Measurements from ENCODE around the gene KCTD19.

The KCTD19 gene

DNA sequence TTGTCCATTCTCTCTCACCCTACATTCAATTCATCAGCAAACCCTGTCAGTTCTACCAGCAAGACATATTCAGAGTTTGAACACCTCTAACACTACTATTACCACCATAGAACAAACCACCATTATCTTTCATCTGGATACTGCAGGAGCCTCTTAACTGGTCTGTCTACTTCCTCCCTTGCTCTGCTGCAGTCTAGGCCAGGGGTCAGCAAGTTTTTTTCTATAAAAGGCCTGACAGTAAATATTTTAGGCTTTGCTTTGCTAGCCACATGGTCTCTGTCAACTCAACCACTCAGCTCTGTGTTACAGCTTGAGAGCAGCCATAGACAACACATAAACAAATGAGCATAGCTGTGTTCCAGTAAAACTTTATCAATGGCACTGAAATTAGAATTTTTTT is 13.8 kb downstream of the KCTD19 start:
- no peak for DNase-seq

DNA sequence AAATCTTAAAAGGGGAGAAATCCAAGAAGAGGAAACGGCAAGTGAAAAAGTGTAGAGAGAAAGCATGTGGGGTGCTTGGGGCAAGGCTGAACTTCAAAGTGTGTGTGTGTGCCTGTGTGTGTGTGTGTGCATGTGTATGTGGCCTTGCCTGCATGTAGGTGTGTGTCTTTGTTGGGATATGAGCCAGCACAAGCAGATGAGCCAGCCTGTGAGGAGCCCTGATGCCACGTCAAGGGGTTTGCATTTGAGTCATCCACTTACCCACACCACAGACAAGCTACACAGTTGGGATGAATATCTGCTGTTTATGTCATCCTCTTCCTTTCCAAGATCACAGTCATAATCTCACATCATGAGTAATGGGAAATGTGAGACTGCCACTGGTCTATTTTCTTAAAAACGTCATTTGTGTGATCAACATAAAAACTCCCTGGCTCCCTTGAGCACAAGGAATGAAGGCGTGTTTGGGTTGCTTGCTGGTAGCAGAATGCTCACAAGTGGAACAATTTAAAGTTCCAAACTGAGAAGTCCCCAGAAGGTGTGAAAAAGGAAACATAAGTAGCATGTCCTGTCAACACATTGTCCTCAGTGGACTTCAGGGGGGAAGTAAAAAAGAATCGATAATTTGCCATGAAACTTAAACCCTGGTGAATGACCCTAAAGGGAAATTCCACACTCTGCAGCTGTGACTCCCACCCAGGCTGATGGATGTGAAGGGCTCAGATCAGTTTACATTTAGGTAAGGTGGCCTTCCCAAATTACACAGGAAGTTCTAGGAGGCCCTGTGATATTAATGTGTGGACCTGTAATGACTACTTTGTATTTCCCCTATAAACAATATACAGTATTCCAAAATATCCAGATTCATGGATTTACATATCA is 14.7 kb downstream of the KCTD19 start:
- peak; percentile 22 for DNase-seq

DNA sequence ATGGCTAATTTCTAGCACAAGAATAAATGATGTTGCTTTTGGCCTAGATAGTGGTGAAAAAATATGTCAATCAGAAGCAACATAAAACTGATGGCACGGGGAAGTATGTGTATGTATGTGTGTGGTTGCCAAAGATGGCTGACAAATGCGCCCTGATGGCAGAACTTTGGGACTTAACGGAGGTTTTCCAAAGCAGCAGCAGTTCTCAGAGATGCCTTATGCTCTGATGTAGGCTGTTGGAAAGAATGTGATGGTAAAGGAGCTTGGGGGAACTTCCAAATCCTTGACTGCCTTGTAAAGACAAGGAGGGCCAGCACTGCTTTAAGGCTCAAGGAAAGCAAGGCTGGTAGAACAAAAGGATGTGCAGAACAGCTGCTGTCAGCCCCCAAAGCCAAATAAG is 16.0 kb downstream of the KCTD19 start:
- DNase-seq = no peak

DNA sequence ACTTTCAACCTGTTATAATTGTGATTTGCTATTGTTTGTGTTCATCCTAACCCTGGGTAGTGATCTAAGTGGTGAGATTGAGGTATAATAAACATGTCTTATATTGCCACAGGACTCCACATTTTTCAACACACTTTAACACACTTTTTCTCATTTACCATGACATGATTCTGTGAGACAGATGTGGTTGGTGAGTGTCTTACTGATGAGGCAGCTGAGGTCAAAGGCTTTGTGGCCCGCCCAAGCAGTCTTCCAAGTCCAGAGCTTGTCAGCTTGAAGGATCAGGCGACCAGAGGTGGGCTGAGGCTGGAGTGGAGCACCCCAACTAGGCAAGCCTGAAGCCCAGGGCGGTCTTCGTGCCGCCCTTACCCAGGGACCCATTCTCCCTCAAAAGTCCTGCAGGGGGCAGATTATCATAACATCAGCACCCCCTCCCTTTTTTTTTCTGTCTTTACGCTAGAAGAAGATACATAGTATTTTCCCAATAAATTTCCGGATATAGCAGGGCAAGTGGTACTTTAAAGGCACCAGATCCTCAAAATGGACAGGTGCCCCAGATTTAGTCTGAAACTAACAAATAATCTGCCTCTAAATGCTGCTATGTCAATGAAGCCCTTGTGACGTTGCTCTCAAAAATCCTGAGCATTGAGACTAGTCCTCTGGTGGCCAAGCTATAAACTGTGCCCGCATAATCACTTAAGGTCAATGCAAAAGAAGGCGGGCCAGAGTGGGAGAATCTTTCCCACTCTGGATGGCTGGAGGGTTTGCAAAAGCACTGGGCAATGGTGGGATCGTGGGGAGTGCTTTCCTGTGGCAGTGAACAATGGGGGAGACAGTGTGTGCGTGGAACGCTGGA is 21.1 kb downstream of the KCTD19 start:
- no peak for DNase-seq

DNA sequence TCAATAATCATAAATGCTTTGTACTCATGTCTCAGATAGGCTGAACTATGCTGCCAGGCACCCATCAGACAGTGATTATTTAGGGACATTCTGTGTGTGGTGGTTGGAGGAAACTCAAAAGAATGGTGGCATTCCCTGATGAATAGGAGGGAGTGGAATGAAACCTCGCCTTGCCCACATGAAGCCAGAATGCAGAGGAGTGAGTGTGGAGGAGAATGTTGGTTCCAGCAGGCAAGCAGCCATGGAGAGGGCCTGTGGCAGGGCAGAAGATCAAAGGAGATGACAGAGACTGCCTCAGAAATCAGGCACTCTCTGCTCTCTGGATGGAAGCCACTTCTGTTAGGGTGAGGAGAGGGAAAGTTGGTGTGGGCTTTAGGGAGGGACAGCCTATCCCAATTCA is 22.5 kb downstream of the KCTD19 start:
- no peak for DNase-seq

DNA sequence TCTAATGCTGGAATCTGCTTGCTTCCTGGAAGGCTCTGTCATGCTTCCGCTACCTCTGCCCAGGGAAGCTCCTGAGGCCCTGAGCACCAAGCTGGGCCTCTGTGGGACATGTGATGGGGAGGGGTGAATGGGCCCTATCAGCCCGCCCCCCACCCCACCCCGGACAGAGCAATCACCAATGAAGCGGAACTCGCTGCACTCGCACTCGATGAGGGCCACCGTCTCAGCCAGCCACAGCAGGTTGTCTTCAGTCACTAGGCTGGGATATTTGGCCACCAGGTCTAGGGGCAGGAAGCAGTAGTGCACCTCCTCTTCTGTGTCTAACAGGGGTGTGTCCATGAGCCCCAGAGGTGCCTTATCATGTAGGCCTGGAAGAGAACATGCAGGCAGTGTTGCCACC is 23.6 kb downstream of the KCTD19 start:
- no peak for DNase-seq

DNA sequence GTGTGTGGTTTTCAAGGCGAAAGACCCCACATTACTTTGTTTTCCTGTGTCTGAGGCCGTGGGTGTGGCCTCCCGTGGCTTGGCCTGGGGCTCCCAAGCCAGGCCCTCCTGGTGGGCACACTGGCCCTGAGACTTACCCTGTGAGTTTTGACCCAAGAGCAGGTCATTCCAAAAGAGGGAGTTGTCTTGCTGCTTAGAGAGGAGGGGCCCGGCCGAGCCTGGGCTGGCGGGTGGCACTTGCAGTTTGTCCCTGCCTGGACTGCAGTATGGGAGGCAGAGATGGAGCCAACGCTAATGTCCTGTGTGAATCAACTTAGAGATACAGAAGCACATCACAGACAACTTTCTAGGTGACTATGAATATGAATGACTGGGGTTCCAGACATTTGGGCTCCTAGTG is 24.5 kb downstream of the KCTD19 start:
- DNase-seq = no peak

DNA sequence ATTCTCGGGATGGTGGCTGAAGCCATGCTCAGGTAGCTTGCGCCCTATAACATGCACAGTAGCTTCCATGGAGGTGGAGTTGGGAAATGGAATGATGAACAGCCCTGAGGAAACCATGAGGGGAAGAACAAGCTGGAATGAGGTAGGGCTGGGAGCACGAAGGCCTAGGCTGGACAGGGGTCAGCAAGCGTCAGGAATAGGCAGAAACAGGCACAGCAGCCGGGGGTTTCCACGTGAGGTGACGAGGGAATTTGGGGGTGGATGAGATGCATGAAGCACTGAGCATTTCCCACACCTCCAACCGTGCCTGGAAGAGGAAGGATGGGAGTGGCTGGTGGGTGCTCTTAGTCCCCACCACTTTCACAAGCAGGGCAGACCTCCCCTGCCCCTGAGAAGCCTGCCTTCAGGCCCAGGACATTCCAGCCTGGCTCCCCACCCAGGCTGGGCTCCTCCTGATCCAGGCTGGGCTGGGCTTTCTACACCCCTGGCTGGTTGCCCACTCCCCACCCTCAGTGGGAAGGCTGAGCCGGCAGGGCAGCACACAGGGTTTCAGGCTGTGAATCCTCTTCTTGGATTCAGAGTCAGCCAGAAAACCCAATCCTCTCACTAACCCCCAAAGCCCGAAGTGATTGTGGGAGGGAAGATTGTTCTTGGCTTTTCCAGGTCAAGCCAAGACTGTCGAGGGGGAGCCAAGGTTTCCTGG is 25.3 kb downstream of the KCTD19 start:
- no peak for DNase-seq

DNA sequence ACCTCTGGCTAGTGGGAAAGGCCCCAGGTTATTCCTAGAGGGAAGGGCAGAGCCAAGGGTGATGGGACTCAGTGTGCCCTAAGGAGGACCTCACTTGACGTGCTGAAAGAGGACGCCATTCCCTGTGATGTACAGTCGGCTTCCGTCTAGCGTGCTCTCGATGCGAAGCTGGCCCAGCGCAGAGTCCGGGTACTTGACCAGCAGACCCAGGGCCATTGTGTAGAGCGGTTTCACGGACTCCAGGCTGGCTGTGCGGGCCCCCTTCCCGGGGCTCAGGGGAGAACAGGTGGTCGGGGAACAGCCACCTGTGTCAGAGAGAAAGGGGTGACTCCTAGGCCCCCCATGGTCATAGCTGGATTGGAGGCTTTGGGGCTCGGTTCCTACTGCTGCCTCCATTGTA is 27.3 kb downstream of the KCTD19 start:
- no peak for DNase-seq

DNA sequence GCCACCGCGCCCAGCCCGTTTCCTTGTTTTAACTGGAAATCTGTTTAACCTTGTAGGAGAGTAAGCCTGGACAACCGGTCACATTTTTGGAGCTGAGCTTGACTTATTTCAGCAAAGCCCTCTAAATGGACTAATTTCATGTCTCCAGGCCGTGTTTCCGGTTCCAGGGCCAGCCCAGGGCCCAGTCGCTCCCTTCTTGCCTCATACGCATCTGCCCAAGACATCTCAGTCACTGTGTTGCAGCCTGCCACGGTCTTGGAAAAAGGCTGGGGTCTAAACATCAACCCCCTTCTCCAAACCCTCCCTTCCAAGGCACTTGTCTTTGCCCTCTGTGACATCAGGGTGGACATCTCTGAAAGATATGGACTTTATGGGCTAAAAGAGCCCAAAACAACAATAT is 28.3 kb downstream of the KCTD19 start:
- DNase-seq = no peak

DNA sequence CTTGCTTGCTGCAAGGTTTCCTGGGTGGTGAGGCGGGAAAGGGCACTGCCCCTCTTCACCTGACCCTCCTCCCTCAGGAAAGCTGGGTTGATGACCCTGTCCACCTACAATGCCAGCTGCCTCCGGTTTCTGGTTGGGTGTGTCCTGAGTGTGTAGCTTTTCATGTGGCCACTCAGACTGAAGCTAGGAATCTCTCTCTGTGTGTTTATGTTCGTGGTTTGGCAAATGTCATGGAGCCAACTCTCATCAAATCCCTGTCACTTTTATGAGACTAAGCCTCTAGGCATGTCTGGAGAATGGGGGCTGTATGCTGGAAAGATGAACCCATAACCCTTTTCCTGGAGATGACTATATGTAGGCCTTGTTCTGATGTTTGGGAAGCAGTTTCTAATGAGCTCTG is 30.1 kb downstream of the KCTD19 start:
- no peak for DNase-seq

DNA sequence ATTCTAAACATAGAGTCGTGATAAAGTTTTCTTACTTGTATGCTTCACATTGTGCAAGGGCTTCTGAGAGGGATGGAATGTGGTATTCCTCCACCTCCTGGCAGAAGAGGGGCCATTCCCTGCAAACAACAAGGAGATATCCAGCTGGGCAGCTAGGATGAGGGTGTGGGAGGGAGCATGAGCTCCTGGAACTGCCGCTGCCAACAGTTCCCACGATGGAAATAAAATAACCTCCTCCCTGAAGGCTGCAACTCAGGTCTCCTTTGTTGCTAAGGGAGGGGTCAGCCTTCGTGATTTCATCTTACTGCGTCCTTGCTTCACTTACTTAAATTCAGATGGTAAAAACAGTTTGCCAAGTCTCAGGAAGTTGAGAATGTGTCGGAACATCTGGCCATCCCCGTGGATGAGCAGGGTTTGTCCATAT is 31.6 kb downstream of the KCTD19 start:
- DNase-seq = no peak

DNA sequence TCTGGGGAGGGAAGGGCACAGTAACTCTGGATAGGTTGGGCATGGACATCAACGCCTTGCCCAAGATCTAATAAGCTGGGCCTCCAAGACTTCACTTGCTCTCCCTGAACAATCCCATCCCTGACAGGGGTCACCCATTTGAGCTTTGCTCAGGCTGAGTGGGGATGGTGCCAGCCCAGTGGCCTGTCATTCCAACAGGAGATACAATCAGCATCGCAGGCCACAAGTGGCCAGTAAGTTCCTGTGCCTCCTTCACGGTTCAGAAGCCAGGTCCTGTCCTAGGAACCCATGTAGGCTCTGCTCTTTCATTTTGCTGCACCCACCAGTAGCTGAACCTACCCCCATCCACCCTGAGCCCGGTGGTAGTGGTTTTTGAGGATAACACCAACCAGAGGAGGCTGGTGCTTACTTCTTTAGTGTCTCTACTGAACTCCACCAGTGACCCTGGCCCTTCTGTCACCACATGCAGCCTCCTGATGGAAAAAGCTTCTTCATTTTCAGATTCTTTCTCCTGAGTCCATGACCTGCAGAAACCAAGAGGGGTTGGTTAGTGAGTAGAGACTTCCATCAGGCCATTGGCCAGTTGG is 32.3 kb downstream of the KCTD19 start:
- no peak for DNase-seq

DNA sequence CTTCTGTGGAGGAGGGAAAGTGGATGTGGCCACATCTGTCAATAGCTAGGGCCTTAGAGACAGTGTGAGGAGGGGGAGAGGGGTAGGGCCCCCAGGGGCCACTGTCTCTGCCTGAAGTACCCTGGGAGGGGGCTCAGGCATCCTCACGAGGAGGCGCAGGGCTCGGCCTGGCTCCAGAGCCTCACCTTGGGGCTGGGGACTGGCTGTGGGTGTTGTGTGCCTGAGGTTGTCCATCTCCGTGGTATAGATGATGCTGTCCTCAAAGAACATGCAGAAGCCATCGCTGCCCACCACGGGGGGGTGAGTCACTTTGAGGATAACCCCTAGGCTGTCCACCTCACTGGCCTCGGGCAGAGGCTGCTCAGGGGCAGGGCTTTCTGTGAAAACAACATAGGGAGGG is 35.1 kb downstream of the KCTD19 start:
- DNase-seq = no peak

DNA sequence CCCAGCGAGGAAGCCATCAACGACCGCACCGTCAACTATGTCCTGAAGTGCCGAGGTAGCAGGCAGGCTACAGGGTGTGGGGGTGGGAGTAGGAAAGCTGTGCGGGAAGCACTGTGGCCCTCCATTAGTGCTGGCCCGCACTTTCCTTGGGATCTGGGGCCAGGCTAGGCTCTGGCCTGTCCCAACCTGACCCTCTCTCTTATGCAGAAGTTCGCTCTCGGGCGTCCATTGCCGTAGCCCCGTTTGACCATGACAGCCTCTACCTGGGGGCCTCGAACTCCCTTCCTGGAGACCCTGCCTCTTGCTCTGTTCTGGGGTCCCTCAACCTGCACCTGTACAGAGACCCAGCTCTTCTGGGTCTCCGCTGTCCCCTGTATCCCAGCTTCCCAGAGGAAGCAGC is 38.6 kb downstream of the KCTD19 start:
- no peak for DNase-seq

DNA sequence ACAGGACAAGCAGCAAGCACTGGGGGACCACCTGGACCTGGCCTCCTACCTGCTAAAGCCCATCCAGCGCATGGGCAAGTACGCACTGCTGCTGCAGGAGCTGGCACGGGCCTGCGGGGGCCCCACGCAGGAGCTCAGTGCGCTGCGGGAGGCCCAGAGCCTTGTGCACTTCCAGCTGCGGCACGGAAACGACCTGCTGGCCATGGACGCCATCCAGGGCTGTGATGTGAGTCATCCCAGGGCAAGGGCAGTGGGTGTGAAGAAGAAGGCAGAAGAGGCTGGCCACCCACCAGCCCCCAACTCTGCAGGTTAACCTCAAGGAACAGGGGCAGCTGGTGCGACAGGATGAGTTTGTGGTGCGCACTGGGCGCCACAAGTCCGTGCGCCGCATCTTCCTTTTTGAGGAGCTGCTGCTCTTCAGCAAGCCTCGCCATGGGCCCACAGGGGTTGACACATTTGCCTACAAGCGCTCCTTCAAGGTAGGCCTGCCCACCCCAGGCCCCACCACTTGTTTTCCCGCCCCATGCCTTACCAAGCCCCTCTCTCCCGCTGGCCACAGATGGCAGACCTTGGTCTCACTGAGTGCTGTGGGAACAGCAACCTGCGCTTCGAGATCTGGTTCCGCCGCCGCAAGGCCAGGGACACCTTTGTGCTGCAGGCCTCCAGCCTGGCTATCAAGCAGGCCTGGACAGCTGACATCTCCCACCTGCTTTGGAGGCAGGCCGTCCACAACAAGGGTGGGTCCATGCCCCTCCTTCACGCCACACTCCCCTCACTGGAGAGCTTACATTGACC is 39.9 kb downstream of the KCTD19 start:
- DNase-seq = no peak

DNA sequence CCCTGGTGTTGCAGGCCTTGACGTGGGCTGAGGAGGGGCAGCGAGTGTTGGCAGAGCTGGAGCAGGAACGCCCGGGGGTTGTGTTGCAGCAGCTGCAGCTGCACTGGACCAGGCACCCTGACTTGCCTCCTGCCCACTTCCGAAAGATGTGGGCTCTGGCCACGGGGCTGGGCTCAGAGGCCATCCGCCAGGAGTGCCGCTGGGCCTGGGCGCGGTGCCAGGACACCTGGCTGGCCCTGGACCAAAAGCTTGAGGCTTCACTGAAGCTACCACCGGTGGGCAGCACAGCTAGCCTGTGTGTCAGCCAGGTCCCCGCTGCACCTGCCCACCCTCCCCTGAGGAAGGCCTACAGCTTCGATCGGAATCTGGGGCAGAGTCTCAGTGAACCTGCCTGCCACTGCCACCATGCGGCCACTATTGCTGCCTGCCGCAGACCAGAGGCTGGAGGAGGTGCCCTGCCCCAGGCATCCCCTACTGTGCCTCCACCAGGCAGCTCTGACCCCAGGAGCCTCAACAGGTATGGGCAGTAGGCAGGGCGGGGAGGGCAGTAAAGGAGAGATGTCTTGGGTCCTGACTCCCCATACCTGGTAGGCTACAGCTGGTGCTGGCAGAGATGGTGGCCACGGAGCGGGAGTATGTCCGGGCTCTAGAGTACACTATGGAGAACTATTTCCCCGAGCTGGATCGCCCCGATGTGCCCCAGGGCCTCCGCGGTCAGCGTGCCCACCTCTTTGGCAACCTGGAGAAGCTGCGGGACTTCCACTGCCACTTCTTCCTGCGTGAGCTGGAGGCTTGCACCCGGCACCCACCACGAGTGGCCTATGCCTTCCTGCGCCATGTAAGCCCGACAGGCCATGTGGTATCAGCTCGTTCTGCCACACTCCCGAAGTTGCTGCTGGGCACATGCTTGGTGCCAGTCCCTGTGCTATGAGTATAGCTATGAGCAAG is 41.6 kb downstream of the KCTD19 start:
- no peak for DNase-seq

DNA sequence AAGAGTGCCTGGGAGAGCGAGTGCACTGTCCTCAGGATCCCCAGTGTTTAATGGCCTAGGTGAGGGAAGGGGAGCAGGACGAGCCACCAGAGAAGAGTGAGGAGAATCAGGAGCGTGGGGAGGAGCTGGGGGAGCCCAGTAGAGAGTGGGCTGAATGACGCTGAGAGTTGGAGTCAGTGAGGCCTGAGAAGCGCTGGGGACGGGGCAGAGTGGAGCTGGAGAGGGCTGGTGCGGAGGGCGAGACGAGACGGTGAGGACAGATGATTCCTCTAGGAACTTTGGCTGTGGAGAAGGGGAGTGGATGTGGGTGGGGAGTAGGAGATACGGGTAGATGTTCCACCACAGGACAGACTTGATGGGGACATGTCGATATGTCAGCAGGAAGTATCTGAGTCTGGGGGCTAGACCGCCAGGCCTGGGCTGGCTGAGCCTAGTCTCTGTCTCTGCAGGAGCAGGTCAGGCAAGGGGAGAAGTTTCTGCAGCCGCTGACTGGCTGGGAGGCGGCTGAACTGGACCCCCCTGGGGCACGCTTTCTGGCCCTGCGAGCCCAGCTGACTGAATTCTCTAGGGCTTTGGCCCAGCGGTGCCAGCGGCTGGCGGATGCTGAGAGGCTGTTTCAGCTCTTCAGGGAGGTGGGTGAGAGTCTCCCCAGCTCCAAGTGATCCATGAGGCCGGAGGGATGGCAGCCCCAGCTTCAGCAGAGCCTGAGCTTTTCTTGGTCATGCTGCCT is 42.5 kb downstream of the KCTD19 start:
- DNase-seq = no peak

DNA sequence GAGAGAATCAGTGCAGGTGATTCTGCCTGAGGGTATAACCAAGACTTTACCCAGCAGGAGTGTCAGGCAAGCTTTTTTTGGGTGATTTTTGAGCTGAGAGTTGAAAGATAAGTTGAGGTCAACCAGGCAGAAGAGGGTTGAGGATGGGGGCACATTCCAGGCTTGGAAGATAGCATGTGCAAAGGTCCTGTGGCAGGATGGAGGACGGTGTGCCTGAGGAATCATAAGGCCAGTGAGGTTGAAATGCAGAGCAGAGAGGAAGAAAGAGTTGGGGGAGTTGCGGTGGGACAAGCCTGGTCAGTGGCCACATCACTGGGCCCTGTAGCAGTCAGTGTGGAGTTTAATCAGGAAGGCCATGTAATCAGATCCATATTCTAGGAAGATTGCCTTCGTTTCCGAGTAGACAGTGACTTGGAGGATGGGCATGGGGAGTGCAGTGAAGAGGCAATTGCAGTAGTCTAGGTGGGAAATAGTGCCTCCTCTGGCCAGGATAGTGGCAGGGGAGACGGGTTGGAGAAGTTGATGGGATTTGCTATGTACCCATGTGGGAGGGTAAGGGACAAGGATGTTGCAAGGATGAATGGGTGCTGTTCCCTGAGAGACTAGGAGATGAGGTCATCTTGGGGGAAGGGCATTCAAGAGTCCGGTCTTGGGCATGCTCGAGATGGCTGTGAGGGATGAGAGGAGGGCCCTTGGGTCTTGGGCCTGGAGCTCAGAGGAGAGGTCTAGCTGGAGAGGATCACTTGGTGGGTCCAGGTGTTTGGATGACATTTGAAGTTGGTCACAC is 43.3 kb downstream of the KCTD19 start:
- no peak for DNase-seq

DNA sequence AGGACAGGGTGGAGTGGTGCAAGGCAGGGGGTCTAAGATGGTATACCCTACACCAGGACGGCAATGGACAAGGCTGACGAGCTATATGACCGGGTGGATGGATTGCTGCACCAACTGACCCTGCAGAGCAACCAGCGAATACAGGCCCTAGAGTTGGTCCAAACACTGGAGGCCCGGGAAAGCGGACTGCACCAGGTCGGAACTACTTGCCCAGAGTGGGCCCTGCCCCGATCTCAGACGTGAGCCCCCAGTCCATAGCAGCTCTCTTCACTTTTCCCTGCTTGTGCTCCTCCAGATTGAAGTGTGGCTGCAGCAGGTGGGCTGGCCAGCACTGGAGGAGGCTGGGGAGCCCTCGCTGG is 44.1 kb downstream of the KCTD19 start:
- no peak for DNase-seq
